ENCODE data around the gene LSS.
A peak's percentile ranks its signal among the peaks of the same experiment; 100 is the strongest.
"Not testable (repeated sequence)": the region's sequence is repeated elsewhere in the genome, so short reads cannot be mapped to it uniquely, and the experiment has no call there.

LSS gene

GRCh38 chr21:46205166-46205565, 23.4 kb downstream of the LSS start:
- DNase-seq (ENCODE audit: low spot score) = no peak

- no peak for DNase-seq (ENCODE audit: low spot score)
These were observed 25.4 kb downstream of the LSS start for GRCh38 chr21:46203203-46203600.

- no peak for DNase-seq (ENCODE audit: low spot score)
These were observed 25.9 kb downstream of the LSS start for GRCh38 chr21:46202592-46203202.

GRCh38 chr21:46200877-46201803, 27.4 kb downstream of the LSS start:
- not testable (repeated sequence) for DNase-seq (ENCODE audit: low spot score)

GRCh38 chr21:46199436-46200373, 28.9 kb downstream of the LSS start:
- DNase-seq (ENCODE audit: low spot score) = no peak

- DNase-seq (ENCODE audit: low spot score) = no peak
These were observed 31.8 kb downstream of the LSS start for GRCh38 chr21:46196733-46197132.

- no peak for DNase-seq (ENCODE audit: low spot score)
These were observed 32.9 kb downstream of the LSS start for GRCh38 chr21:46195595-46196195.

GRCh38 chr21:46194374-46195334, 33.9 kb downstream of the LSS start:
- DNase-seq (ENCODE audit: low spot score) = no peak

- no peak for DNase-seq (ENCODE audit: low spot score)
These were observed 34.7 kb downstream of the LSS start for GRCh38 chr21:46193829-46194373.

- no peak for DNase-seq (ENCODE audit: low spot score)
These were observed 36.6 kb downstream of the LSS start for GRCh38 chr21:46191686-46192575.

- DNase-seq (ENCODE audit: low spot score) = no peak
These were observed 37.3 kb downstream of the LSS start for GRCh38 chr21:46191257-46191685.

- no peak for DNase-seq (ENCODE audit: low spot score)
These were observed 38.0 kb downstream of the LSS start for GRCh38 chr21:46190491-46191131.

GRCh38 chr21:46189959-46190490, 38.5 kb downstream of the LSS start:
- DNase-seq (ENCODE audit: low spot score) = no peak

GRCh38 chr21:46189213-46189958, 39.2 kb downstream of the LSS start:
- DNase-seq (ENCODE audit: low spot score) = peak; percentile 2

- DNase-seq (ENCODE audit: low spot score) = peak; percentile 86
These were observed 40.1 kb downstream of the LSS start for GRCh38 chr21:46188226-46189212.

GRCh38 chr21:46187814-46188213, 40.8 kb downstream of the LSS start:
- no peak for DNase-seq (ENCODE audit: low spot score)

All from Ammon's horn (tissue), 1 donor.